Breast epithelium (tissue), 3 donors: ENCODE measurements around the gene SPCS2.

Source experiments
- CTCF ChIP-seq, 3 donors: fragments of 450-650 bp; IDR thresholded peaks; one replicate each; pipeline ENCODE4 v1.5.1; 2016 to 2017; ENCODE audit warnings: antibody characterized with exemption in 3 of 3, mild to moderate bottlenecking in 3 of 3, moderate library complexity in 3 of 3
- POLR2A ChIP-seq: fragments of 450-650 bp; IDR thresholded peaks from one replicate; pipeline ENCODE4 v1.6.1; 2016; ENCODE audit warnings: antibody characterized with exemption, mild to moderate bottlenecking, moderate library complexity
- POLR2AphosphoS5 ChIP-seq, 3 donors: sonication (generic); formaldehyde crosslinking; IDR thresholded peaks; one replicate each; pipeline ENCODE4 v1.6.1; 2017; ENCODE audit warnings: antibody characterized with exemption in 3 of 3

GRCh38 chr11:74905326-74905725 lies 43.7 kb upstream of the SPCS2 start:
- TF ChIP-seq POLR2A (no peak), CTCF (IDR thresholded peaks at IDR 0.05) (no peak), POLR2AphosphoS5 (IDR thresholded peaks at IDR 0.05) (no peak)
